GM18870 (cell line): Measurements from ENCODE around the gene CADM2.

Experiments used
- ATAC-seq: cut with Tn5 transposase; IDR thresholded peaks from one replicate; pipeline ENCODE4 v1.9.1; 2021; ENCODE audit warnings: moderate library complexity; ENCODE audit not compliant: unreplicated experiment

CADM2 gene

GRCh38 chr3:84983490-84983889 is 24.7 kb downstream of the CADM2 start:
- ATAC-seq: no peak

GRCh38 chr3:84984429-84984828 is 25.6 kb downstream of the CADM2 start:
- ATAC-seq: no peak

GRCh38 chr3:84985795-84986194 is 27.0 kb downstream of the CADM2 start:
- ATAC-seq: no peak

- no peak for ATAC-seq
These were observed 29.1 kb downstream of the CADM2 start for GRCh38 chr3:84987706-84988504.

GRCh38 chr3:84989102-84989501 is 30.3 kb downstream of the CADM2 start:
- ATAC-seq: no peak

- no peak for ATAC-seq
These were observed 32.7 kb downstream of the CADM2 start for GRCh38 chr3:84991422-84991900.

GRCh38 chr3:84993956-84994355 is 35.2 kb downstream of the CADM2 start:
- no peak for ATAC-seq

GRCh38 chr3:84998545-84998944 is 39.8 kb downstream of the CADM2 start:
- no peak for ATAC-seq

GRCh38 chr3:85003479-85003878 is 44.7 kb downstream of the CADM2 start:
- no peak for ATAC-seq

GRCh38 chr3:85004147-85004546 is 45.4 kb downstream of the CADM2 start:
- no peak for ATAC-seq

GRCh38 chr3:85005946-85006345 is 47.2 kb downstream of the CADM2 start:
- no peak for ATAC-seq

GRCh38 chr3:85007195-85008094 is 48.7 kb downstream of the CADM2 start:
- no peak for ATAC-seq

GRCh38 chr3:85020828-85021227 is 62.0 kb downstream of the CADM2 start:
- no peak for ATAC-seq

GRCh38 chr3:85030052-85030451 is 71.3 kb downstream of the CADM2 start:
- no peak for ATAC-seq

- ATAC-seq: no peak
These were observed 78.4 kb downstream of the CADM2 start for GRCh38 chr3:85037203-85037602.

GRCh38 chr3:85041001-85041400 is 82.2 kb downstream of the CADM2 start:
- ATAC-seq: no peak

- ATAC-seq: no peak
These were observed 82.8 kb downstream of the CADM2 start for GRCh38 chr3:85041562-85042055.

GRCh38 chr3:85050821-85051220 is 92.0 kb downstream of the CADM2 start:
- ATAC-seq: no peak

GRCh38 chr3:85051786-85052185 is 93.0 kb downstream of the CADM2 start:
- no peak for ATAC-seq

GRCh38 chr3:85053626-85054025 is 94.8 kb downstream of the CADM2 start:
- no peak for ATAC-seq

- ATAC-seq: no peak
These were observed 95.8 kb downstream of the CADM2 start for GRCh38 chr3:85054579-85054978.

- no peak for ATAC-seq
These were observed 110.1 kb downstream of the CADM2 start for GRCh38 chr3:85068911-85069310.
